Measurements from ENCODE around the gene MSRB3. TPM values are rescaled to one million over a fixed set of nuclear protein-coding genes. Genes with fewer than 3 reads are reported as not detected.

The MSRB3 gene
- total RNA-seq, 2 experiments from 2014 or later: not detected

GRCh38 chr12:65389436-65389835 lies 111.0 kb downstream of the MSRB3 start:
- no peak overlapping the region for H3K27ac Mint-ChIP-seq
- no peaks in the 10 kb centered on the region for H3K36me3 Mint-ChIP-seq (ENCODE audit: low read depth)
- DNase-seq (no peak), ATAC-seq (no peak)
- CTCF ChIA-PET: interaction anchor here (0.8 kb wide), 1 partner anchor 87 kb away, joined by 3 read pairs; no protein-coding TSS in a partner anchor
- no peaks in the 10 kb centered on the region for H3K4me1 Mint-ChIP-seq (ENCODE audit: low read depth)
- POLR2A ChIA-PET: no interaction called here
- H3K4me3 Mint-ChIP-seq: no peak overlapping the region
- H3K27me3 Mint-ChIP-seq: peaks cover 1% of the 10 kb centered on the region
- TF ChIP-seq CTCF (IDR thresholded peaks at IDR 0.05): no peak
- intact Hi-C loops (cut with micrococcal nuclease): no loop called here
- H3K9me3 Mint-ChIP-seq: peaks cover 3% of the 10 kb centered on the region

GRCh38 chr12:65391711-65392110 lies 113.2 kb downstream of the MSRB3 start:
- no peak overlapping the region for H3K27ac Mint-ChIP-seq
- H3K27me3 Mint-ChIP-seq: peaks cover 1% of the 10 kb centered on the region
- no peak overlapping the region for H3K4me3 Mint-ChIP-seq
- no peak for TF ChIP-seq CTCF (IDR thresholded peaks at IDR 0.05)
- H3K4me1 Mint-ChIP-seq (ENCODE audit: low read depth): no peaks in the 10 kb centered on the region
- intact Hi-C loops (cut with micrococcal nuclease): no loop called here
- ATAC-seq: no peak
- H3K9me3 Mint-ChIP-seq: peaks cover 14% of the 10 kb centered on the region
- POLR2A ChIA-PET: no interaction called here
- no peaks in the 10 kb centered on the region for H3K36me3 Mint-ChIP-seq (ENCODE audit: low read depth)
- CTCF ChIA-PET: no interaction called here
- DNase-seq: no peak

DNA sequence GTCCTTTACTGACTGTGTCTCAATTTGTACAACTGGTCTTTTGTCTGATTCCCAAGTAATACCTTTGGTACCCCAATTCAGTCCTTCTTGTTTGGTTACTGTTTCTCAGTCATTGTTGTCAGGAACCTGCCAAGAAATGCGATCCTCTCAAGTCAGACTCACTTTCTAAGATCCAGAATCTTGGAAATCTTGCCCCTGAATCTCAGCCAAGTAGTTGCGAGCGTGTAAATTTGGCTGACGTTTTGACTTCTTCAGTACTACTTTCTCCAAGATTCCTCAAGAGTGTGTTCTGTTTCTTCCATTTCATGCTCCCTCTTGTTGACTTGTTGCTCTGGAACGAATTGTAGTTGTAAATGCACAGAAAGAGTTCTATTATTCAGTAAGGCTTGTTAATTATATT lies 114.0 kb downstream of the MSRB3 start:
- no peak for DNase-seq
- no peak for TF ChIP-seq CTCF (IDR thresholded peaks at IDR 0.05)
- ChIA-PET POLR2A (no interaction called here), CTCF (no interaction called here)
- H3K36me3 Mint-ChIP-seq (ENCODE audit: low read depth): no peaks in the 10 kb centered on the region
- H3K9me3 Mint-ChIP-seq: peaks cover 18% of the 10 kb centered on the region
- H3K27ac Mint-ChIP-seq: no peak overlapping the region
- ATAC-seq: no peak
- H3K27me3 Mint-ChIP-seq: peaks cover 1% of the 10 kb centered on the region
- no peak overlapping the region for H3K4me3 Mint-ChIP-seq
- H3K4me1 Mint-ChIP-seq (ENCODE audit: low read depth): no peaks in the 10 kb centered on the region
- intact Hi-C loops (cut with micrococcal nuclease): no loop called here

GRCh38 chr12:65403188-65403587 lies 124.7 kb downstream of the MSRB3 start:
- intact Hi-C loops (cut with micrococcal nuclease): no loop called here
- Mint-ChIP-seq H3K27me3 (no peaks in the 10 kb centered on the region), H3K9me3 (peaks cover 6% of the 10 kb centered on the region), H3K4me3 (no peak overlapping the region), H3K4me1 (ENCODE audit: low read depth) (no peaks in the 10 kb centered on the region), H3K27ac (no peak overlapping the region), H3K36me3 (ENCODE audit: low read depth) (no peaks in the 10 kb centered on the region)
- ATAC-seq: no peak
- TF ChIP-seq CTCF (IDR thresholded peaks at IDR 0.05): no peak
- CTCF ChIA-PET: no interaction called here
- POLR2A ChIA-PET: no interaction called here
- no peak for DNase-seq

DNA sequence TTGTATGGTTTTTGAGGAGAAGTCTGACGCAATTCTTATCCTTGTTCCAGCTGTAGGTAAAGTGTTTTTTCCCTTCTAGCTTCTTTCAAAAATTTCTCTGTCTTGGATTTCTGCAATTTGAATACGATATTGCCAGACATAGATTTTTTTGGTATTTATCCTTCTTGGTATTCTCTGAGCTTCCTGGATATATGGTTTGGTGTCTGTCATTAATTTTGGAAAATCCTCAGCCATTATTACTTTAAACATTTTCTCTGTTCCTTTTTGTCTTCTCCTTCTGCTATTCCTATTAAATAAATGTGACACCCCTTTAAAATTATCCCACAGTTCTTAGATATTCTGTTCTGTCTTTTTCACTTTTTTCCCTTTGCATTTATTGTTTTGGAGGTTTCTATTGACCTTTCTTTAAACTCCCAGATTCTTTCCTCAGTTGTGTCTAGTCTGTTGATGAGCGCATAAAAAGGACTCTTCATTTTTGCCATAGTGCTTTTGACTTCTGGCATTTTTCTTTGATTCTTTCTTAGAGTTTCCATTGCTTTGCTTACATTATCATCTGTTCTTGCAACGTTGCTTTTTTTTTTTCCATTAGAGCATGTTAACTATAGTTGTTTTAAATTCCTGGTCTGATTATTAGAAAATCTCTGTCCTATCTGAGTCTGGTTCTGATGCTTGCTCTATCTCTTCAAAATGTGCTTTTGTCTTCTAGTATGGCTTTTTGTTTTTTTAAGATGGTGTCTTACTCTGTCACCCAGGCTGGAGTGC lies 129.1 kb downstream of the MSRB3 start:
- Mint-ChIP-seq H3K36me3 (ENCODE audit: low read depth) (no peaks in the 10 kb centered on the region), H3K9me3 (no peaks in the 10 kb centered on the region), H3K27ac (no peak overlapping the region), H3K4me1 (ENCODE audit: low read depth) (no peaks in the 10 kb centered on the region), H3K27me3 (no peaks in the 10 kb centered on the region), H3K4me3 (no peak overlapping the region)
- ChIA-PET POLR2A (no interaction called here), CTCF (no interaction called here)
- DNase-seq (no peak), ATAC-seq (no peak)
- TF ChIP-seq CTCF (IDR thresholded peaks at IDR 0.05): no peak
- intact Hi-C loops (cut with micrococcal nuclease): no loop called here

Data from activated CD8-positive, alpha-beta T cell treated with anti-CD3 and anti-CD28 coated beads for 36 hours (primary cell).